Measurements from ENCODE around the gene GPR34.
"Not testable (repeated sequence)": the region's sequence is repeated elsewhere in the genome, so short reads cannot be mapped to it uniquely, and the experiment has no call there.

The GPR34 gene, protein sequence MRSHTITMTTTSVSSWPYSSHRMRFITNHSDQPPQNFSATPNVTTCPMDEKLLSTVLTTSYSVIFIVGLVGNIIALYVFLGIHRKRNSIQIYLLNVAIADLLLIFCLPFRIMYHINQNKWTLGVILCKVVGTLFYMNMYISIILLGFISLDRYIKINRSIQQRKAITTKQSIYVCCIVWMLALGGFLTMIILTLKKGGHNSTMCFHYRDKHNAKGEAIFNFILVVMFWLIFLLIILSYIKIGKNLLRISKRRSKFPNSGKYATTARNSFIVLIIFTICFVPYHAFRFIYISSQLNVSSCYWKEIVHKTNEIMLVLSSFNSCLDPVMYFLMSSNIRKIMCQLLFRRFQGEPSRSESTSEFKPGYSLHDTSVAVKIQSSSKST

DNA sequence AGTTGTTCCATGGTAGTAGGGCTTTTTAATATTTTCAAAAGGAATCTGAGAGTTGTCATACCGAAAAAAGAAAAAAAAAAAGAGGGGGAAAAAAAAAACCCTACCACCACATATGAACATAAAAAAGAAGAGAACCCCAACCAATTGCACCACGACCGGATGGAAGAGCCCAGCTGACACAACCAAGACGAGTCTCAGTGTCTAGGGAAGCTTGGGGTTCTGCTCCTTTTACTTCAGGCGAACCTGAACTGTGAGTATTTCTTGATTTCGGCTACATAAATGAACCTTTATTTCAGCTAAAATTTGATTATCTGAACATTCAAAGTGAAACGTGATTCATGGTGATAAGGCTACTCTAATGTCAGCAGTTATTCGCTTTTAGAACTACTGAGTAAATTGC is at the start of gene GPR34:
TSS of gene GPR34 (plus strand) at position 139 of the 400 bp plus-strand sequence. CDS start 6,661 bp downstream, outside the sequence.
- no peak for DNase-seq

DNA sequence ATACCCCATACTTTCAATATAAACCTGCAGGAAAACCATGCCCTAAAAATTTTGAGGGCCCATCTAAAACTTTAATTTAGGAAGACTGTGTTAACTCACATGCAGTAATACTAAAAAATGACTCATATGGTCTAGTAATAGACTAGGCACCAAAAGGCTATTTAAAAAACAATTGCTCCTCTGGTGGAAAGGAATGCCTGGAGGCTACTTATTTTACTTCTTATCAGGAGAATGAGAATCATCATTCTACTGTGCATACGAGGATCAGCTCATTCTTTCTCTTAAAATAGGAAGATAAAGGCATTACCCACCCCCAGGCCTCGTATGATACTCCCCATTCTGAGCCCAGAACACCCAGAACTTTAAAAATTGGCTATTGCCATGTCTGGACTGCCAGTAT is 42.6 kb upstream of the GPR34 start:
- DNase-seq, result not testable (repeated sequence)

DNA sequence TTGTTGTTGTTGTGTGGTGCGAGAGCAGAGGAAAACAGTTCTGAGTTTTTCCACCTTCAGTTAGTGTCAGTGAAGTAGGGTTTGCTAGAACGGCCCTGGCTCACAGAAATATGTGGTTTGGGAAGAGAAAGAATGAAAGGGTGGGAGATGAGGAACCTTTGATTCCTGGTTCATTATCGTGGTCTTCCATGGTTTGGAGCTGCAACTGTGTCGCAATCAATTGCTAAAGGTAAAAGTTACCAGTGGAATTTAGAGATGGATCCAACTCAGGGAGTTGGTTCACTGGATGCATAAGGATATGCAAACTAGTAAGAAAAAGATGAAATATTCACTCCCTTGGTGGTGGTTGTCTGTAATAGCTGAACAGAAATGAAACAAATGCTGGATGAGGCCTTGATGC is 35.6 kb upstream of the GPR34 start:
- no peak for DNase-seq

DNA sequence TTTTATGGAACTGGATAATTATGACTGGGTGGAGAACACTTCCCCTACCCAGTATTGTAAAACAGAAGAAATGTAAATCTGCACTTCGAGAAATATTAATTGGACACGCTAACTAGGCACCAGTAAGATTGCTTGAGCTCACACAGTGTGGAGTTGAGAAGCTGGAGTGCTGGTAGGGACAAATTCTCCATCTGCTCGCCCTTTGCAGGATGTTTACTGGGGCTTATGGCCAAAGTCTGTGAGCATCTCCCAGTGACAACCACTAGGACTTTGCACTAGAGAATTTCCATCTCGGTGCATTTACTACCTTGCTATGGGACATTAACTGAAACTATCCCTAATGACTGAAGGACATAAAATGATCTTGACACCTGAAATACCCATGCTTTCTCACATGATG is 33.7 kb upstream of the GPR34 start:
- no peak for DNase-seq

DNA sequence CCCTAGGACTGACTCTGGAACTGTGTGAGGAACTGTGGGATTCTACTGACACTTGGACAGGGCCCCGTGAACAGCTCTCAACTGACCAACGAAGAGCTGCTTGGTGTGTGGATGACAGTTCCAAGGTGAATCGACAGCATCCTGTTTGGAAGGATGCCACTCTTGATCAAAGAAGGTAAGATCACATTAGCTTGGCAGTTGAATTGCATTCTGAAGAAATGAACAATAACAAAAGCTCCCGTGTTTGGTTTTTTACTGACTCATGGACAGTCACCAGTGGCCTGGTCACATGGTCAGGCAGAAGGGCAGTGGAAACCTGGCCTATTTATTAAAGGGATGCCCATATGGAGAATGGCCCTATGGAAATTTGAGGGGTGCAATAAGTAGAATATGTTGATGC is 33.1 kb upstream of the GPR34 start:
- no peak for DNase-seq

DNA sequence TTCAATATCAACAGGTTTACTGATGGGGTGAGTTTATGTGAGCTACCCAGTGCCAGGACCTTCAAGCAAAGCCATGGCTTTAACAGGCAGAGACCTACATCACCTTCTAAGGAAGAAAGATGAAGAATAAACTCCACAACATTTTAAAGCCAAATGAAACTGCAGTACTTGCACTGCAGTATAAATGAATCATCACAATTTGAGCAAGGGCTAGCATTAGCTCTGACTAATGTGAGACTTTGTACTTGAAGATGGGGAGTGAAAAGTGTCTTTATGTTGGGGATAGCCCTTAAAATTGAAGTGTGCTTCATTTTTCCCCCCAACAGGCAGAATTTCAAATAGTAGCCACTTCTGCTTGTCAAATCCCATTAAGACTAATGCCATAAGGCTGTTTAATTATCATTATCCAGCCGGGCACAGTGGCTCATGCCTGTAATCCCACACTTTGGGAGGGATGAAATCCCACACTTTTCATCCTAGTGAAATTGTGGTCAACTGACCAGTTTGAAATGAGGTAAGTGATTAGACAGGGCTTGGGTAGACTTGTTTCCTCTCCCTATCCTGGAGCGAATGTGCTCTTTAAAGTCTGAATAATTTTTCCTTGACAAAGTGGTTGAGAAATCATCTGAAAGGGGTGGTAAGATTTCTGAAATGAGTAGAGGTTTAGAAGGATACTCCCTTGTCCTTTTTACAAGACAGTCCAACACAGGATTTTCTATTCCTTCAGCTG is 27.2 kb upstream of the GPR34 start:
- DNase-seq, result no peak

DNA sequence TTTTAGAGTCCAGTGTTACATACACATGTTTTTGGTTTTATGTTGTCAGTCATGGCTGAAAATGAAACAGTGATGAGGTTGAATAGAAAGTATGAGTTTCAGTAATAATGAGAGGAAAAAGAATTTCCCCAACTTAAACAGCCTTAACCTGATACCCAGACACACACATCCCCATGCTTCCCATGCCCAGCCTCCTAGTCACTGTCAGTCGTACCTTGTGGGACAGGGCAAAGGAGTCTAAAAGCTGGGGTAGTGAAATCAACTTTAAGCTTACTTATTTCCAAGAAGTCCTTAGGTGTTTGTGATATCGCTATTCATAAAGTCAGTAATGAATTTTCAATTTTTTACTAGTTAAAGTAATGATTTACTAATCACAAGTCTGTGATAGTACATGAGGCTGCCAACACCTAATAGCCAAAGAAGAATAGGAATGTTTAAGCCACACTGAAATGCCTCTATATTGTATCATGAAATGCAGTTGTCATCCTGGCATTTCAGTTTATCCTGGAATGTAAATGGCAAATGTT is 24.3 kb upstream of the GPR34 start:
- no peak for DNase-seq

DNA sequence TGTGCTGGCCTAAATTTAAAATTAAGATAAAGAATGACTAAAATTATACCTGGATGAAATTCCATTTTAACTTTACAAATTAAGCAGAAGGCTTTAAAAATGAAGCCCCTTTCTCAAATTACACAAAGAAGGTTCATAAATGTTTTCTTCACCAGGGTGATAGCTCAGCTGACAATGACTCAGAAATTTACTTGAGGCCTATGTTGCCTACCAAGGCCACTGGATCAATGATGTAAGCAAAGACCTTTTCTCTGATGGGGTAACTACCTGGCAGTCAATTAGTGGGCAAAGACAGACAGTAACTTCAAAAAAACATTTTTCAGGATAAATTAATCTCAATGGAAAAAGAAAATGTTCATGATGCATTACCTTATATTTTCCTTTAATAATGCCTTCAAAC is 23.9 kb upstream of the GPR34 start:
- no peak for DNase-seq

DNA sequence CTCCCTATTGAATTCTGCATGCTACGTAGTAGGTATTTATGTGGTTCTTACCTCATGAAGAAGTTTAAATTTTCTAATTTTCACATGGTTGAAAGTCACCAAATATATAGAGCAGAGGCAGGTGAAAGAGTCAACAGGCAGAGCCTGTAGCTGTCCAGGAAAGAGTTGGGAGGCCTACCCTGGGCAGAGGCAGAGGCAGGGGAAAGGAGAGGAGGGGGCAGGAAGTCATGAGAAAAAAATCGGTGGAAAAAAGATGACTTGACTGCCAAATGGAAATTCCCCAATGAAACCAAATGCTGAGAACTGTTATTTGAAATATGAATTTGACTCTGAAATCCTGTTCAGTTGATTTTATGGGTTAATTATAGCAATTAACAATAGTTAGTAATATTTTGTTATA is 23.1 kb upstream of the GPR34 start:
- DNase-seq, result no peak

DNA sequence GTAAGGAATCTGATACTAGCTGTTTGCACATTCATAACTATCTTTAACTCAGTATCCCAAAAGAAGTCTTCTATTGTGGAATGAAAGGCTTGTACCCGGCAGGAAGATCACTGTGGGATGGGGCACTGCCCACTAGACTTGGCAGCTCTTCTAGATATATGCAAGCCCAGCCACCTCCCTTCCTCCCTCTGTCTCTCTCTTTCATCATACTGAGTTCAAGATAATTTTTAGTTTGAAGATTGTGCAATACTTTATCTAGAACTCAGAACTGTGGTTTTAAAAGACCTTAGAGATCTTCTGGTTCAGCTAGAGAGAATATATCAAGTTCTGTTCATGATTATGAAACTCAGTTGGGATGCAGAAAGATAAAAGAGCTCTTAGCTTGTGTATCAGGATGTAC is 22.5 kb upstream of the GPR34 start:
- DNase-seq, result no peak

DNA sequence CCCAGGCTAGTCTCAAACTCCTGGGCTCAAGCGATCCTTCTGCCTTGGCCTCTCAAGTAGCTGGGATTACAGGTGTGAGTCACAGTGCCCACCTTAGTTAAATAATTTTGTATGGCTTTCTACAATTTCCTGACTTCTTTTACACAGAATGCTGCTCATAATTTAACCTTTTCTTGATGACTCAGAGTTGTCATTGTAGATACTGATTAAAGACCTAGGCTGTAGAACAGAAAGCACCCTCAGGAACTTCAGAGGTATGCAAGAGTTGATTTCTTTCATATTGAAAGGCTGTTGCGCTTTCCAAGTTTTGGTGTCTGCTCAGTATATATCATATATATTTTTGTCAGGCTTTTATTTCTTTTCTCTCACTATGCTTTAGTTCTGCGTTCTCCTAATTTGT is 21.1 kb upstream of the GPR34 start:
- DNase-seq, result no peak

DNA sequence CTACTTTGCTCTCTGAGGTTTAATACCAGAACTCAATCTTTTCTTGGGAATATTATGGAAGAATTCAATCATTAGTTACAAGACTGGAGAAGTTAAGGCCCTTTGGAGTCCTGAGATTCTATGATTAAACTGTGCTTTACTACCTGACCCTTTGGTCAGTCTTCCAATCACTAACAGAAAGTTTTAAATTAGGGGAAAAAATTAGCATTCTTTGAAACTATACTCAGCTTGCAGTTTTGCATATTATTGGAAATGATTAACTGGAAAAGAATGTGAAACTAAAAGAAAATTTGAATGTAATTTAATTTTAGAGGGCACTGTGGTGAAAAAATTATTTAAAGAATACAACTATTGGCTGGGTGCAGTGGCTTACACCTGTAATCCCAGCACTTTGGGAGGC is 18.7 kb upstream of the GPR34 start:
- no peak for DNase-seq

DNA sequence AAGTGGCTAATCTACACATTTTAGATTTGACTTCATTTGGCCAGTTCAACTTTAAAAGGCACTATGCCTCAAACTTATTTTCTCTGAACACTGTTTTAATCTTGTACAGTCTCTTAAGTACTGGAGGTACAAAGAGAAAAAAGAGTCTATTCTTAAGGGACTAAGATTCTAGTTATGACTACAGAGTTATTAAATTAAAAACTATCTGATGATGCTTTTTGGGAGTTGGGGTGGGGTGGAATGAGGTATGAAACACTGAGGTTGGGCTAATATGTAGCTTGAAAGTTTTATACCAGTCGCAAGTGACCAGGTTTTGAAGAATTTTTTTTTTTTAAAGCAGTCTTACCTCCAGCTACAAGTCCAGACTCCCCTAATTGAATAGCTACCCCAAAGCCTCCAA is 17.7 kb upstream of the GPR34 start:
- no peak for DNase-seq

DNA sequence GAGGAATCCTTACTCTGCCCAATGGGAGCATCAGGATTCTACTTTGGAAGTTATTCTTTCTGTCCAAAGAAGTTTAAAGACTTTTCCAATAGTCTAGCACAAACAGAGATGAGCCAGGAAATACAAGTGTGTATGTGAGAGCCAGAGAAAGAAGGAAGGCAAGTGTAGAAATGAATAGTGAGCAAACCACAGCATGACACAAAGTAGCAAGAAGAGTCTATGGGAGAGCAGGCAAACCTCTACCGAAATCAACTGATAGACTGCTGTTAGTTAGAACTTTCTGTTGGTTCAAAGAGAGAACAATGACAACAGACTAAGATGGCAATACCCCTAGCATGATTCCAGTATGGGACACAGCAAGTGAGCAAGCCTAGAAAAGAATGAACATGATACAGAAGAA is 16.1 kb upstream of the GPR34 start:
- DNase-seq, result no peak

DNA sequence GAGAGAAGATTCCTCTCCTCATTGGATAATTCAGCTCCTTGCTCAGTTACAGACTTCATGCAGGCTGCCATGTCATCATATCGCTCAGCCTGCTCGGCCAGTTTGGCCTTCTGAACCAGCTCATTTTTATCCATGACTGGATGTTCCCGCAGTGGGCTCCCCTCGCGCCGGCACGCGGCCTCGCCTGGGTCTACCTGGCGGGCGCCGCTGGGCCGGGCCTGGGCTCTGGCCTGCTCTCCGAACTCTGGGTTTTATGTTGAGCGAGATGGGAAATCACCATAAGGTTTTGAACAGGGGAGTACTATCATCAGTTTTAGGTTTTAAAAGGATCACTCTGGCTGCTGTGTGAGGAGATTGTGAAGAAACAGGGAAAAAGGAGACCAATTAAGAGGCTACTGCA is 12.4 kb upstream of the GPR34 start:
- not testable (repeated sequence) for DNase-seq

DNA sequence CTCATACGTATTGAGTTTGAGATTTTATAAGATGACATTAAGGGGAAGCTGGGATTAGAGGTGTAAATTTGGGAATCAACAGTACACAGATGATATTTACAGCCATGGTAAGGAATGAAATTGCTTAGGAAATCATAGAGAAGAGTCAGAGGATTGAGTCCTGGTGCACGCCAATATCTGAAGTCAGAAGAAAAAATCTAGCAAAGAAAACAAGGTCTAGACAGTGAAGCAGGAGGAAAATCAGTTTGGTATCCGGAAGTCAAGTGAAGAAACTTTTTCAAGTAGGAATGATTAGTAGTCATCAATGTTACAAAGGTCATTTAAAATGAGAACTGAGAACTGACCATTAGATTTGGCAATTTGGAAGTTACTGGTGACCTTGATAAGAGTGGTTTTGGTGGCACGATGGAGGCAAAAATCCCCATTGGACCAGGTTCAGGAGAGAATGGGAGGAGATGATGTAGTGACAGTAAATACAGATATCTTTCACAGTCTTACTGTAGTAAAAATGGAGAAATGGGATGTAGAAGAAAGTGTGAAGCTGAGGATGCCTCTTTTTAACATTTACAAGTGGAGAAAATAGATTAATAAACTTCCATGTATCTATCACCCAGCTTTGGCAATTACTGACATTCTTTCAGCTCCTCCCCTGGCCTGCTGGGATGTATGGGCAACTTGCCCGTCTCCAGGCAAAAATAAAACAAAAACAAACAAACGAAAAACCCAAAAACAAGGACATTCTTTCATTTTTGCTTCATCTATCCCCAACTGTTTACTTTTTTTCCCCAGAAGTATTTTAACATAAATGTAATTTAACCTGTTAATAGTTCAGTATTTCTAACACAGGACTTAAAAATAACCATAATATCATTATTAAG is 11.4 kb upstream of the GPR34 start:
- DNase-seq, result no peak

DNA sequence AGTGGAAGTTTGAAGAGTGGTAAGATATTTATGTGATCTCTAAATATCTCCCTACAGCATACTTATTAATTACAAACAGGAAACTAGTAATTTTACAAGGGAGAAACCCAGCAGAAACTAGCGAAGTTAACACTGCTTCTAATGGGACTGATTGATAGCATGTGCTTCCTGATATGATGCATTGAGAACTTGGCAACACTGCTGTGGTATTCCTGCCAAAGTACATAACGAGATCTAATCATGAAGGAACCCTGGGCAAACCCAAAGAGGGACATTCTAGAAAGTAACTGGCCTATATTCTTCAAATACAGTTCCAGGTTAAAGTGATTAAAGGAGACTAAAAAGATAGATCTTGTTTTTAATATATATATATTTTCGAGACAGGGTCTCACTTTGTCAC is 4.6 kb upstream of the GPR34 start:
- no peak for DNase-seq

DNA sequence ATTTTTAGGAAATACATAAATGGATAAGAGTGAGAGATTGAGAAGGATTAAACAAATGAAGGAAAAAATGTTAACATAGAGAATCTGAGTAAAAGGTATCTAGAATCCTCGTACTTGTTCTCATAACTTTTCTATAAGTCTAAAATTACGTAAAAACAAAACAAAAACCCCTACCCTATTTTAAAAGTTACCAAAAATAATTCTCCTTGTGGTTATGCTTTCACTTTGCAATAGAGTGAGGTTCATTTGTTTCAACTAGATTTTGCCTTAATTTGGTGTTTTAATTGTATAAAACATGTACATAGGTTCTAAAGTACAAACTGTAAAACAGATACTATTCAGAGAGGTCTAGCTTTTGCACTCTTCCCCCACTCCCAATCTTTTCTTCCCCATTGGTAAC is 3.8 kb upstream of the GPR34 start:
- DNase-seq, result no peak

DNA sequence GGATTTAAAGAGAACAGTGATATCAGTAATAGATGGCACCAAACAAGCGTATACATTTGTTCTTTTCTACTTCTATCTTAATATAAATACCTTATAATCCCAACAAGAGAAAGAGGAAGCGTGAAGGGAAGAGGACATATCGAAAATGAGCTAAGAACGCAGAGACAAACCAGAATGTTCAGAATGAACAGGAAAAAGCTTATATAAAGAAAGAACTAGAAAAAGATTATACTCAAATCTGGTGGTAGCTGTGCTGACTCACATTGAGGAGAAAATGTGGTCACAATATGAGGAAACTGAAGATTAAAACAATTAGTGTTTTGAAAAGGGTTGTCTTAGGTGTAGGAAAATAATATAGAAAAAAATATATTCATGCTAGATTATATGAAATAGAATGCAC is 2.0 kb upstream of the GPR34 start:
- no peak for DNase-seq

DNA sequence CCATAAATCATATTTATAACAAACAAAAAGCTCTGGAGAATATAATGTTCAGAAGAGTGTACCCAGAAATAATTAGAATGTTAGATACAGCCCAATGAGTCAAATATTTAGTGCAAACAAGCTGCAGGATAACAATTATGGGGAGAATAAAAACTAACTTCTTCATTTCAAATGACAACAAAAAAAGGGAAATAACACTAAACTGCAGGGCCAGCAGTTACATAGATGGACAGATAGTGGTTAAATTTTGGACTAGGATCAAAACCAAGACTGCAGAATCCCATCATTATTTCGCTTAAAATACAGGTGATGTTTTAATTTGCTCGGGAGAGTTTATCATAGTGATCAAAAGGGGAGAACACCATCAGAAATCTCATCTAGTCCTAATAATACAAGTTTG is 617 bp upstream of the GPR34 start:
- no peak for DNase-seq

DNA sequence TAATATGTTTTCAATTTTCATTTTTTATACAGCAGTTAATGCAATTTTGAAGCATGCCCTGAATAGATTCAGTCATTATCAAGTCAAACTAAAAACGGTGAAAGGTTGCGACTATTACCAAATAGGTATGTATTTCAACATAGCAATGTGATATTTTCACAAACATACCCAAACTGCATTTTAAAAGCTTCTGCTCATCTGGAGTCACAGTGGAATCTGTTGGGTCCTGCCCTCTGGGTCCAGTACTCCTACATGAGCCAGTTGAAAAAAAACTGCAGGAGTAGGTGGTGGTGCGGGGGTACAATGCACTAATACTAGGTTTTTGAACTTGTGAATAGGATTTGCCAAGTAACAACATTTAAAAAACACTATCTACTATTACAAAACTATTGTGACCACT is 938 bp downstream of the GPR34 start:
- DNase-seq, result no peak

DNA sequence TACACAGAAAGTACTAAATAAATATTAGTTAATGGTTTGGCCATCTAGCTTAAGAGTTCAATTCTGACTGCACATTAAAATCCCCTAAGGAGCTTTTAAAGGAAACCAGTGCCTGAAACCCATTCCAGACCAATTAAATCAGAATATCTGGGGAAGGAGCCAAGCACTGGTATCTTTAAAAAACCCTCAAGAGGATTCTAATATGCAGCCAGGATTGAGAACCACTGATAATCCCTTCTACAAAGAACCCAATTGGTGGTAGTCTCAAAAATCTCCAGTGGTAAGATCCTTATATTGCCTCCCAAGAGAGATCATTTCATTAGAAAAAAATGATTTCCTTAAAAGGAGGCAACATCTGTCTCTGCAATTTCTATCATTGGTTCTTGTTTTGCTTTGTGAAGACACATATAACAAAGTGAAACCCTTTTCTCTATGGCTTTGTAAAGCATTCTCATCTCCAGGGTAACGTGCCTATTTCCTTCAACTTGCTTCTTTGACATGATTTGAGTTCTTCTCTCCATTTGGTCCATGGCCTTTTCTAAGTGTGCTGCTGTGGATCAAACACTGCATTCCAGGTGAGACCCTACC is 3.5 kb downstream of the GPR34 start:
- no peak for DNase-seq

DNA sequence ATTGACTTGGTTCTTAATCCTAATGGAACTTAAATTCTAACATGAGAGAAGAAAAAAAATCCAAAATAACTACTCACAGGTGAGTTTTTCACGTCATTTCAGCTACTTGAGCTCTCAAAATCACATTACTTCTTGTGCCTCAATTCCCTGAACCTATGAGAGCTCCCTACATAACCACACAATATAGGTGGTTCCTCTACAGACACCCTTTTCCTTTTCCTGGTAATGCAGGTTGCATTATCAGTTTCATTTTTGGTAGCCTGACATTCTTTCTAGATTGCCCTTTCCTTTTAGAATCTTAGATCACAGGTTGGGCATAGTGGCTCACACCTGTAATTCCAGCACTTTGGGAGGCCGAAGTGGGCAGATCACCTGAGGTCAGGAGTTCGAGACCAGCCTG is 4.3 kb downstream of the GPR34 start:
- DNase-seq, result no peak

All from GOT3 (cell line).